Ishikawa (cell line): ENCODE data around the gene TRPM3.

Experiments
- EGR1 ChIP-seq: IDR thresholded peaks from 2 replicates; pipeline ENCODE4 v1.6.1; 2012
- EP300 ChIP-seq: IDR thresholded peaks from 2 replicates; pipeline ENCODE4 v1.6.1; 2012; ENCODE audit warnings: borderline replicate concordance
- TAF1 ChIP-seq: IDR thresholded peaks from 2 replicates; pipeline ENCODE4 v1.6.1; 2012; ENCODE audit warnings: low read depth, mild to moderate bottlenecking
- ZBTB7A ChIP-seq: IDR thresholded peaks from 2 replicates; pipeline ENCODE4 v1.6.1; 2012; ENCODE audit warnings: low read depth

GRCh38 chr9:71090896-71091295 lies 30.5 kb downstream of the TRPM3 start:
- no peak for TF ChIP-seq EP300
- no peak for TF ChIP-seq EGR1
- no peak for TF ChIP-seq TAF1
- TF ChIP-seq ZBTB7A: no peak
